H1 (cell line): ENCODE results near the gene PLXND1. TPM values are rescaled to one million over a fixed set of nuclear protein-coding genes. Genes with fewer than 3 reads are reported as not detected.

Experiments
- CTCF ChIA-PET: fragments of 300-600 bp; sonication (Branson Sonifier 250); formaldehyde crosslinking; loops from one replicate; lab custom pipeline; 2021; ENCODE audit not compliant: partially characterized antibody; lab: Charles Lee
- POLR2A ChIA-PET: fragments of 300-600 bp; sonication (Branson Sonifier 250); formaldehyde crosslinking; loops from one replicate; lab custom pipeline; 2021; ENCODE audit warnings: inconsistent platforms; ENCODE audit not compliant: partially characterized antibody; lab: Charles Lee
- DNase-seq, 2 experiments: peaks; one replicate each; pipeline versions ENCODE4 v3.0.0 to v3.0.0-alpha.2; 2010 to 2022; ENCODE audit warnings: low spot score in 2 of 2, low read depth in 1 of 2, mixed read lengths in 1 of 2
- FAIRE-seq: peaks from 2 replicates; lab custom pipeline; 2011; peaks lifted over from hg19 to GRCh38; lab: Jason Lieb, UNC
- H2AFZ ChIP-seq: 2 replicates; pipeline ENCODE4 v1.8.1; 2012; ENCODE audit warnings: low read length, inconsistent platforms
- H2AK5ac ChIP-seq: 2 replicates; pipeline ENCODE4 v1.6.1; 2013; ENCODE audit warnings: low read depth, low read length
- H2BK120ac ChIP-seq: replicated peaks from 2 replicates; pipeline ENCODE3; 2013; ENCODE audit warnings: low read depth, low read length, inconsistent platforms
- H2BK12ac ChIP-seq: 2 replicates; pipeline ENCODE4 v1.6.1; 2013; ENCODE audit warnings: low read depth, low read length
- H2BK15ac ChIP-seq: 2 replicates; pipeline ENCODE4 v1.6.1; 2013; ENCODE audit warnings: low read length
- H2BK20ac ChIP-seq: 2 replicates; pipeline ENCODE4 v1.6.1; 2013; ENCODE audit warnings: low read length
- H2BK5ac ChIP-seq: 2 replicates; pipeline ENCODE4 v1.6.1; 2013; ENCODE audit warnings: low read depth, low read length
- H3K14ac ChIP-seq: 2 replicates; pipeline ENCODE4 v1.6.1; 2013; ENCODE audit warnings: inconsistent platforms; ENCODE audit not compliant: insufficient read length
- H3K18ac ChIP-seq: 2 replicates; pipeline ENCODE4 v1.6.1; 2013; ENCODE audit warnings: low read length; ENCODE audit errors: extremely low read depth
- H3K23ac ChIP-seq: 2 replicates; pipeline ENCODE4 v1.6.1; 2013; ENCODE audit warnings: inconsistent platforms; ENCODE audit not compliant: insufficient read length
- H3K23me2 ChIP-seq: 2 replicates; pipeline ENCODE4 v1.6.1; 2013; ENCODE audit warnings: low read depth, low read length
- H3K27ac ChIP-seq: 2 replicates; pipeline ENCODE4 v1.6.1; 2011; ENCODE audit warnings: low read depth, low read length, inconsistent platforms
- H3K27me3 ChIP-seq, 4 experiments: replicated peaks in 1 of 4; 1 replicate in 1 of 4; 2 replicates in 3 of 4; pipeline versions ENCODE4 v1.6.1 to v1.8.1; 2011 to 2013; ENCODE audit warnings: low read length in 3 of 4, mild to moderate bottlenecking in 3 of 4, inconsistent platforms in 2 of 4, mixed read lengths in 2 of 4, moderate library complexity in 1 of 4; ENCODE audit not compliant: control insufficient read depth in 3 of 4, insufficient read depth in 3 of 4; ENCODE audit errors: extremely low read depth in 1 of 4
- H3K36me3 ChIP-seq, 4 experiments: 2 replicates each; pipeline versions ENCODE4 v1.6.1 to v1.8.1; 2011 to 2013; ENCODE audit warnings: mild to moderate bottlenecking in 4 of 4, low read length in 3 of 4, moderate library complexity in 2 of 4, control low read depth in 1 of 4, inconsistent platforms in 1 of 4; ENCODE audit not compliant: insufficient read depth in 4 of 4, control insufficient read depth in 2 of 4
- H3K4ac ChIP-seq: replicated peaks from 2 replicates; pipeline ENCODE3; 2013; ENCODE audit warnings: low read length, low read depth, mixed read lengths, inconsistent platforms; ENCODE audit not compliant: insufficient read length
- H3K4me1 ChIP-seq, 4 experiments: replicated peaks in 1 of 4; 1 replicate in 1 of 4; 2 replicates in 3 of 4; pipeline versions ENCODE4 v1.6.1 to v1.8.1; 2011 to 2013; ENCODE audit warnings: low read length in 3 of 4, inconsistent platforms in 2 of 4, mixed read lengths in 1 of 4; ENCODE audit not compliant: insufficient read depth in 4 of 4, control insufficient read depth in 3 of 4
- H3K4me2 ChIP-seq, 2 experiments: 2 replicates each; pipeline versions ENCODE4 v1.6.1 to v1.8.1; 2011 to 2013; ENCODE audit warnings: low read depth in 2 of 2, low read length in 2 of 2, control low read depth in 1 of 2, inconsistent platforms in 1 of 2, mild to moderate bottlenecking in 1 of 2; ENCODE audit not compliant: insufficient read depth in 1 of 2
- H3K4me3 ChIP-seq, 4 experiments: fragments of 200-600, 300-600 bp in 1 of 4; sonication (generic), shearing (Covaris generic), sonication (Bioruptor Twin) in 1 of 4; 2 replicates each; pipeline versions ENCODE4 v1.5.1 to v1.8.1; 2011 to 2016; ENCODE audit warnings: low read length in 4 of 4, low read depth in 3 of 4, control low read depth in 2 of 4, inconsistent platforms in 2 of 4, mild to moderate bottlenecking in 2 of 4, mixed read lengths in 1 of 4, moderate library complexity in 1 of 4; ENCODE audit not compliant: insufficient read depth in 2 of 4; ENCODE audit errors: extremely low read depth in 1 of 4
- H3K56ac ChIP-seq: replicated peaks from 2 replicates; pipeline ENCODE3; 2013; ENCODE audit warnings: low read depth, mild to moderate bottlenecking, mixed read lengths, low read length, inconsistent platforms; ENCODE audit not compliant: insufficient read length
- H3K79me1 ChIP-seq: 2 replicates; pipeline ENCODE4 v1.6.1; 2013; ENCODE audit warnings: low read depth, low read length, control low read depth
- H3K79me2 ChIP-seq, 2 experiments: 2 replicates each; pipeline versions ENCODE4 v1.6.1 to v1.8.1; 2012 to 2013; ENCODE audit warnings: low read length in 2 of 2, mild to moderate bottlenecking in 2 of 2, inconsistent platforms in 1 of 2; ENCODE audit not compliant: insufficient read depth in 2 of 2, control insufficient read depth in 1 of 2
- H3K9ac ChIP-seq, 4 experiments: replicated peaks in 1 of 4; 1 replicate in 1 of 4; 2 replicates in 3 of 4; pipeline versions ENCODE4 v1.6.1 to v1.8.1; 2011 to 2013; ENCODE audit warnings: low read depth in 3 of 4, low read length in 3 of 4, control low read depth in 2 of 4, mild to moderate bottlenecking in 2 of 4, moderate library complexity in 2 of 4, inconsistent platforms in 1 of 4; ENCODE audit errors: extremely low read depth in 1 of 4
- H3K9me3 ChIP-seq, 2 experiments: 2 replicates each; pipeline versions ENCODE4 v1.6.1 to v1.8.1; 2012 to 2013; ENCODE audit warnings: mild to moderate bottlenecking in 2 of 2, moderate library complexity in 2 of 2, control low read depth in 1 of 2, inconsistent platforms in 1 of 2, low read depth in 1 of 2, low read length in 1 of 2, mixed read lengths in 1 of 2; ENCODE audit not compliant: insufficient read depth in 2 of 2
- H4K20me1 ChIP-seq, 2 experiments: replicated peaks in 1 of 2; 2 replicates each; pipeline versions ENCODE3 to v1.8.1; 2011 to 2013; ENCODE audit warnings: inconsistent platforms in 2 of 2, low read length in 2 of 2, mild to moderate bottlenecking in 1 of 2; ENCODE audit not compliant: insufficient read depth in 2 of 2, control insufficient read depth in 1 of 2
- H4K5ac ChIP-seq: 2 replicates; pipeline ENCODE4 v1.6.1; 2013; ENCODE audit warnings: low read length, low read depth, mixed read lengths, inconsistent platforms; ENCODE audit not compliant: insufficient read length
- H4K8ac ChIP-seq: 2 replicates; pipeline ENCODE4 v1.8.0; 2013; ENCODE audit warnings: mild to moderate bottlenecking, moderate library complexity, low read length, inconsistent platforms; ENCODE audit not compliant: insufficient read depth; ENCODE audit errors: extremely low read depth
- H4K91ac ChIP-seq: replicated peaks from 2 replicates; pipeline ENCODE3; 2013; ENCODE audit warnings: low read length, mixed read lengths, inconsistent platforms; ENCODE audit not compliant: insufficient read length
- ATF3 ChIP-seq: IDR thresholded peaks from 2 replicates; pipeline ENCODE4 v1.6.1; 2011; ENCODE audit warnings: low read depth, mild to moderate bottlenecking, low read length; ENCODE audit not compliant: insufficient read depth
- GABPA ChIP-seq: IDR thresholded peaks from 2 replicates; pipeline ENCODE4 v1.6.1; 2011; ENCODE audit warnings: mild to moderate bottlenecking, low read length, moderate library complexity, borderline replicate concordance; ENCODE audit not compliant: insufficient read depth
- HDAC6 ChIP-seq: IDR thresholded peaks from one replicate; pipeline ENCODE4 v1.7.1; 2012; ENCODE audit warnings: low read depth, mild to moderate bottlenecking, inconsistent platforms, low read length, moderate library complexity
- KDM4A ChIP-seq: IDR thresholded peaks from one replicate; pipeline ENCODE4 v1.7.1; 2012; ENCODE audit warnings: low read depth, mild to moderate bottlenecking, moderate library complexity, low read length, inconsistent platforms; ENCODE audit not compliant: severe bottlenecking
- MAX ChIP-seq: IDR thresholded peaks from 2 replicates; pipeline ENCODE4 v1.6.1; 2012; ENCODE audit warnings: inconsistent platforms
- PHF8 ChIP-seq: fragments of 200-600 bp; sonication (generic); conservative IDR thresholded peaks from 2 replicates; pipeline ENCODE4 v1.7.1; 2012; ENCODE audit warnings: low read depth, mild to moderate bottlenecking, inconsistent platforms, low read length, moderate library complexity
- SP2 ChIP-seq: IDR thresholded peaks from 2 replicates; pipeline ENCODE4 v1.6.1; 2012; ENCODE audit warnings: mild to moderate bottlenecking, low read length, inconsistent platforms
- SUZ12 ChIP-seq: fragments of 200-600 bp; sonication (generic); IDR thresholded peaks from 2 replicates; pipeline ENCODE4 v1.6.1; 2012; ENCODE audit warnings: mild to moderate bottlenecking, inconsistent platforms, low read length, moderate library complexity, mixed read lengths
- TAF1 ChIP-seq: IDR thresholded peaks from 2 replicates; pipeline ENCODE4 v1.6.1; 2011; ENCODE audit warnings: mild to moderate bottlenecking, low read depth, low read length
- USF2 ChIP-seq: IDR thresholded peaks from 2 replicates; pipeline ENCODE4 v1.6.1; 2011; ENCODE audit warnings: low read length, improper control_type of control experiment
- YY1 ChIP-seq: IDR thresholded peaks from 2 replicates; pipeline ENCODE4 v1.6.1; 2011; ENCODE audit warnings: low read depth, mild to moderate bottlenecking, low read length
- ZNF274 ChIP-seq: IDR thresholded peaks from 2 replicates; pipeline ENCODE4 v1.7.0; 2012; ENCODE audit warnings: low read length, borderline replicate concordance; ENCODE audit errors: extremely low read depth
- WGBS, 2 experiments: shearing (Covaris generic) in 1 of 2; methylation state at CpG; one replicate each; pipeline versions ENCODE4 v1.1.6 to v1.1.7; 2013 to 2015; ENCODE audit warnings: low lambda C conversion rate in 2 of 2, mixed read lengths in 2 of 2, inconsistent platforms in 1 of 2, low coverage in 1 of 2, missing lambda C conversion rate in 1 of 2; ENCODE audit not compliant: insufficient replicate concordance in 2 of 2, insufficient coverage in 1 of 2, insufficient read length in 1 of 2; ENCODE audit errors: extremely low coverage in 1 of 2, missing lambda C conversion rate in 1 of 2; 5-methylcytosine and 5-hydroxymethylcytosine counted together
- polyA plus RNA-seq, 7 experiments: library from polyadenylated mRNA; depleted of rRNA in 3 of 7; stranded (reverse) in 5 of 7; unstranded in 2 of 7; fragments of >200 nt in 5 of 7; fragments of 200-250 nt in 2 of 7; gene quantifications; 1 replicate in 5 of 7; 2 replicates in 1 of 7; 4 replicates in 1 of 7; pipeline versions ENCODE4 v1.2.1 to v1.2.3, GENCODE V29; 2011 to 2013; ENCODE audit warnings: missing spikeins in 2 of 7, mixed read lengths in 2 of 7
- total RNA-seq: library from RNA; stranded (reverse); fragmentation: NEBNext Ultra II Directional; extraction: Animal tissue kit (Norgen Biotek cat#: 25700); gene quantifications from 2 replicates; pipeline ENCODE4 v1.2.1, GENCODE V29; 2021

PLXND1 gene
- total and polyA plus RNA-seq, 2 of the 8 experiments (the other 6 are each of a cell fraction or from before 2014, with no cell fraction given): 17.7 to 66.4 TPM

DNA sequence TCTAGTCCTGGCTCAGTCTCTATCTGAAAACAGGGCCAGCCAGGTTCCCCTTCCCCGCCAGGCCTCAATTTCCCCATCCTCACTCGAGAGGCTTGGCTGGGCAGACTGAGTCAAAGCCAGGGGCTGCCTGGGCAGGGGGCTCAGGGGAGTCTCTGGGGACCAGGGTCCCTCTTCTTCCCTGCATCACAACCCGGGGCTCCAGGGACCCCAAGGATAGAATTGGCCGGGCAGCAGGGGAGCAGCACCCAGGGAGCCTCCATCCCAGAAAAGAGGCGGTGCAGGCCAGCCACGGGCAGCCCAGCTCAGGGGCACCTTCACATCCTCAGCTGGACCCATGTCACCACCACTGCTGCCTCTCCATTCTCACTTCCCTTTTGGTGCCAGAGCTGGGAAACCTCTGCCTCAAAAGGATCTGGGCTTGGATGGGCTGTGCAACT is 13.3 kb upstream of the PLXND1 start:
- Histone ChIP-seq H2BK5ac (no peak overlapping the region), H3K4me3 (no peak overlapping the region), H3K36me3 (no peaks in the 10 kb centered on the region), H3K27me3 (no peaks in the 10 kb centered on the region), H3K23ac (no peak overlapping the region), H4K91ac (no peak overlapping the region), H2AK5ac (no peak overlapping the region), H2BK15ac (0 out of 2 replicates have a peak overlapping the region, but pooled peaks have one; percentile 61), H2BK12ac (0 out of 2 replicates have a peak overlapping the region, but pooled peaks have one; percentile 17), H3K56ac (no peak overlapping the region), H3K4me2 (no peak overlapping the region), H4K5ac (no peak overlapping the region), H2AFZ (no peak overlapping the region), H3K4me1 (peaks cover 0 to 11% (median under 1%) of the 10 kb centered on the region in 4 experiments; a peak in 3 of 7 replicates), H3K14ac (no peak overlapping the region), H3K27ac (no peak overlapping the region), H3K79me2 (no peaks in the 10 kb centered on the region), H3K18ac (no peak overlapping the region), H3K4ac (no peak overlapping the region), H3K9me3 (no peaks in the 10 kb centered on the region), H4K8ac (no peak overlapping the region), H3K9ac (no peak overlapping the region), H2BK20ac (no peak overlapping the region), H4K20me1 (no peaks in the 10 kb centered on the region), H3K23me2 (no peaks in the 10 kb centered on the region), H3K79me1 (no peaks in the 10 kb centered on the region), H2BK120ac (no peak overlapping the region)
- DNase-seq (no peak), FAIRE-seq (no peak)
- WGBS, 2 experiments: 96% methylated on average over 5 of the region's 6 CpGs; no CpG with 5 or more reads in 1 of the 2 experiments
- POLR2A ChIA-PET: interaction anchor here (0.5 kb wide), 1 partner anchor 161 kb away, joined by 3 read pairs; no protein-coding TSS in a partner anchor
- CTCF ChIA-PET: interaction anchor here (1.3 to 1.8 kb wide), 2 partner anchors 13 to 130 kb away, joined by 3 to 7 read pairs; no protein-coding TSS in a partner anchor
- TF ChIP-seq GABPA: no peak
- TF ChIP-seq PHF8: no peak
- no peak for TF ChIP-seq KDM4A
- TF ChIP-seq SUZ12: no peak
- no peak for TF ChIP-seq MAX
- TF ChIP-seq SP2: no peak
- TF ChIP-seq YY1: no peak
- TF ChIP-seq ATF3: no peak
- TF ChIP-seq HDAC6: no peak
- no peak for TF ChIP-seq TAF1
- no peak for TF ChIP-seq ZNF274
- no peak for TF ChIP-seq USF2
